Stimulated activated CD4-positive, alpha-beta T cell treated with anti-CD3 and anti-CD28 coated beads, Interleukin-2, amount 100 ng/mL, for 48 hours (primary cell): ENCODE measurements around the gene PITPNM2.

Experiments
- DNase-seq, 2 donors: peaks; one replicate each; pipeline ENCODE4 v3.0.0-alpha.2; 2020

The PITPNM2 gene

GRCh38 chr12:123150744-123151456 is at the start of gene PITPNM2:
Gene PITPNM2 (minus strand): TSS chr12:123151090. CDS start chr12:123034590, 116,500 bp downstream.
- DNase-seq = peak; percentile 42 to 51

DNA sequence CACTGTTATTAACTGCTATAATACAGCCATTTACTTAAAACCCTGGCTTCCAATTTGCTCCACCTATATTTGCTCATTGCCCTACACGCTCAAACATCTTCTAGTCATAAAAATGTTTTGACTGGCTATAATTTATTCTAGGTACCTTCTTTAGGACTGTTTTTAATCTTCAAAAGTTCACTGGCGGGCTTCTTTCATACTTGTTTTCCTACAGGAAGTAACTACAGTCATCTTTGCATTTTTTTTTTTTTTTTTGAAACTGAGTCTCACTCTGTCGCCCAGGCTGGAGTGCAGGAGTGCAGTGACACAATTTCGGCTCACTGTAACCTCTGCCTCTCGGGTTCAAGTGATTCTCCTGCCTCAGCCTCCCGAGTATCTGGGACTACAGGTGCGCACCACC is 49.5 kb upstream of the PITPNM2 start:
- DNase-seq = no peak

GRCh38 chr12:123199936-123200335 is 49.0 kb upstream of the PITPNM2 start:
- no peak for DNase-seq

- DNase-seq = no peak
Observed at GRCh38 chr12:123187637-123188036, 36.7 kb upstream of the PITPNM2 start.

DNA sequence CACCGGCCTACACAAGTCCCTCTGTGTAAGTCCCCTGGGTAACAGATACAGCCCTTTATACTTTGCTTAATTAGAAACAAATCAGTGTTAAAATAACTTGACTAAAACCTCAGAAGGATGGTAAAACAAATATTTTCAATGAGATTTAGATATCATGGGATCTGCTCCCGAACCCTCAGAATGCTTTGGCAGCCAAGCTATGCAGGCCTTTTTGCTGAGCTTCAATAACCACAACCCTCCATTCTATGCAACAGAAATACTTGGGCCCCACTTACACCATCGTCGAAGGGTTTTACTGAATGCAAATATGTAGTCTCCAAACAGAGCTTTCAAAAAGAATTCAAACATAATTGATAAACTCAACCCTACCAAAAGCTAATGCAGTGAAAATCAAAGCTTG is 29.3 kb upstream of the PITPNM2 start:
- no peak for DNase-seq

DNA sequence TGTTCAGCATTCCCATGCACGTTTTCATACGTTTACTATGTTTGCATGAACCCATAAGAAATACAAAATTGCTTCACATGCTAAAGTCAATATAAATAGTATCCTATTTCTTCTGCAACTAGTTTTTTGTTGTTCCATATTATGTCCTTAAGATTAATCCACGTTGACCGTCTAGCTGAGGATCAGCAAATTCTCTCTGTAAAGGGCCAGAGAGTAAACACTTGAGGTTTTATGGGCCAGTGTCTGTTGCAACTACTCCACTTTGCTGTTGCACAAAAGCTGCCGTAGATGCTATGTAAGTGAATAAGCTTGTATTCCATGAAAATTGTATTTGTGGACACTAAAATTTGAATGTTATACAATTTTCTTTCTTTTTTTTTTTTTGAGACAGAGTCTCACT is 21.1 kb upstream of the PITPNM2 start:
- DNase-seq = no peak

GRCh38 chr12:123167329-123167728 is 16.4 kb upstream of the PITPNM2 start:
- no peak for DNase-seq

DNA sequence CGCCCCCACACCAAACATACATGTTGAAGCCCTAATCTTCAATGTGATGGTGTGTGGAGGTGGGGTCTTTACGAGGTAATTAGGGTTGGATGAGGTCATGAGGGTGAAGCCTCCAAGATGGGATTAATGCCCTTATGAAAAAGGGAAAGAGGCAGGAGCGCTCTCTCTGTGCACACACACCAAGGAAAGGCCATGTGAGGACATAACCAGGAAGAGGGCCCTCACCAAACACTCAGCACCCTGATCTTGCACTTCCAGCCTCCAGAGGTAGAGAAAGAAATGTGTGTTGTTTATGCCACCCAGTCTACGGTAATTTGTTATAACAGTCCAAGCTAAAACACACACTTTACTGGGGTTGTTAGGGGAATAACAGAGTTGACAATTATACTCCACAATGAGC is 14.6 kb upstream of the PITPNM2 start:
- DNase-seq = no peak

GRCh38 chr12:123164710-123165261 is 13.9 kb upstream of the PITPNM2 start:
- no peak for DNase-seq

DNA sequence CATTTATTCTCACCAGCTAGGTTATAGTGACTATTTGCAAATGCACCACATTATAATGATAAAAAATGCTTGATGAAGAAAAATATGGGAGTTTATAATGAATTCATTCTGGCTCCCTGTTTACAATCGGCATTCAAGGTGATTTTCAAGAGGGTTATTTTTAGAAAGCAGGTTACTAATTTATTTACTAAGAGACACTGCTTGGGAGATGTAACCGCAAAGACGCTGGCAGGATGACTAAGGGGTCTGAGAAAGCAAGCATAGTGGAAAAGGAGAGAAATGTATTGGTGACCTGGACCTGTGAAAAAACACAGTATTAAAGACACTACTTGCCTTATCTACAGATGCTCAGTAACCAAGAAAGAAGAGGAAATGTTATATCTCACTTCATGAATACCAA is 13.3 kb upstream of the PITPNM2 start:
- DNase-seq = no peak

DNA sequence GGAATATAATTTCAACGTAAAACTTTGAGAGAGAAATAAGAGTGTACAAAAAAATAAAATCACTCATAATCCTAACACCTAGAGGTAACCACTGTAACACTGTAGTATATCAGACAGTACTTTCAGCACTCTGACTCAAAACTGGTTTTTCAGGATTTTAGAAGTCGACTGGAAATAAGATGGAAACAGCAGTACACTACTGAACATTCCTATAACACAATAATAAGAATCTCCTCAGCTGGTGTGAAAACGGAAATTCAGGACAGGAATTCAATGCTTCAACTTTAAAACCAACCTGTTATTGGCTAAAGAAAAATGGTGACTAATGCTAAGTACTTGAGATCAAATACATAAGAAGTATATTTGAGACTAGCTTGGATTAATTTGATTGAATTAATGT is 12.3 kb upstream of the PITPNM2 start:
- no peak for DNase-seq

- DNase-seq = no peak
Observed at GRCh38 chr12:123160801-123161487, 10.1 kb upstream of the PITPNM2 start.

GRCh38 chr12:123153906-123154305 is 3.0 kb upstream of the PITPNM2 start:
- no peak for DNase-seq

DNA sequence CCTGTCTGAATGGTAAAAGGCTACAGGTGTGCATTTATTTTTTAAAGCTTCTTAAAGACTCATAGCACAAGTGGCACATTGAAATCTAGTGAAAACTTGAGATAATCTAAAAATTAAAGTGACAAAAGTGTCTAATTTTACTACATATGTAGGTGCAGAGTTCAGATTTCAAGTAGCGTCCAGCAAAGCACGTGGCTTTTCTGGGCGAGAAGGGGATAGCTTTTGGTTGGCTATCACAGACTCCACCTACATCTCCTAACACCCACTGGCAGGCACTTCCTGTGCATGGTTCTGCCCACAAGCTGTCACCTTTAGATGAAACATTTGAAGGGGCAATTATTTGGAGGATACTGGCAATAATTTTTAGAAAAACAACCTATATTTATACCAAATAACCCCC is 1.9 kb upstream of the PITPNM2 start:
- DNase-seq = no peak

DNA sequence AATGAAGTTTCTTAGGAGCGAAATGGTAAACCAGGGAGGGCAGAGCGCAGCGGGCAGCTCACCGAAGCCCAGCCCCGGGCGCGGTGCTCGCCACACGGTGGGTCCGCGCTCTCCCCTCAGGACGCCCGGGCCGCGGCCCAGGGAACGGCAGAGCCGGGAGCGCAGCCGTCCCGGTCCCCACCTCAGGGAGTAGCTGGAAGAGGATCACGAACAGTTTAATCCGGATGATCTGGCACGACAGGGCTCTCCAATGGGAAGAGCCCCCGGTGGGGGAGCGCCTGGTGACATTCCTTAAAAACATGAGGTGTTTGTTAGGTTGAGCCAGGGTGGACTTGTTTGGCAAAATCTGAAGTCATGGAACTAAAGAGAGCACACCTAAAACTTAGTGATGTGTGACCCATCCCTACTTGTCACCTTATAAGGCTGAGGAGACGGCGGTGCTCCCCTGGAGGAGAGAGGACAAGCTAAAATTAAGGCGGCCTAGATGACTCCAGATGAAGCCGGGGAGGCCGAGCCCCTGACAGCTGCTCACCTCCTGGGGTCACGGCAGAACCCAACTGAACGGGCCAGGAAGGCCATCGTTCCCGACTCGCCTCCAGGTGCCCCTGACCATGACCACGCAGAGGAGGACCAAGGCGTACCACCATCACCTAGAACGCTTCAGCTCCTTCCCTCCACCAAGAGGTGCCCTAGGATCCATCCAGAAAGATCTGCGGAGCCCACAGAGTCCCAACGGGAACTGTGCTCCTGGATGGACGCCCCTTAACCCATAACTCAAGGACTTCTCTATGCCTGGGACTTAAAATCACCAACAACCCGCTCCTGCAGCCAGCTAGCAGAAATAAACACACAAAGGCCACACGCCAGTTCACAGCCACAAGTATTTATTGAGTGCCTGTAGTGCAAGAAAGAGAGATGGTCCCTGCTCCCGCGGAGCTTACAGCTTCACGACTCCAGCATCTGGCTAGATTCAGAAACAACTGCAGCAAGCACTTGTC is 866 bp upstream of the PITPNM2 start:
- no peak for DNase-seq

- DNase-seq = peak in 1 of 2 donors; percentile 16
Observed at GRCh38 chr12:123150275-123150743, 581 bp downstream of the PITPNM2 start.

DNA sequence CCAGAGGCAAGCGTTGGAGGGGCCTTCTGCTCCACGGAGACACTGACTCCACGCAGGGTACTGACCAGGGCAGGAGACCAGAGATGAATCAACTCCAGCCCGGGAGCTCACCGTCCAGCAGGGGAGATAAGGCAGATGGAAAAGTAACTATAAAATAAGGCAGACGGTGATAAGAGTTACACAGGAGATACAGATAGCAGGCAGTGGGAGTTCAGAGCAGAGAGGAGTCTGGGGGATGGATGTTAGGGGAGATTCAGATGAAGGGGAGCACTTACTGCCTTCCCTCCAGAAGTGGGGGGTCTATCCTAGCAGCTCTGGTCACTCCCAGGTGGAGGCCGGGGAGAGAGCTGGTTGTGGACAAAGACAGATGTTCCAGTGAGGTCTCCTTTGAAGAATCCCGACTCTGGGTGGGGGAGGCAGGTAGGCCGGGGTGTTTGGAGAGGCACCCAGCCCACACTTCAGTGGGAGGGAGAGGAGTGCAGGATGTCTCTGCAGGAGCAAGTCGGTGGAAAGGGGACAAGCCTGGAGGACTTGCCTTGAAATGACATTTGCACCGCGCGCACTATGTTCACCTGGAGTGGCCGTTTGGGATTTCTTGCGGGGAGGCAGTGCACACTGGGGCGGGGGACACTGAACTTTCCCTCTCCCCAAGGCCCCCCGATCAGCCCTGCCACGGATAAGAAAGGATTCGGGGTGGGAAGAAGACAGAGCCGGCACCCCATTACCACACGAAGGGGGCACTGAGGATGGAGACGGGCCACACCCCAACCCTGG is 1.2 kb downstream of the PITPNM2 start:
- DNase-seq = peak in 1 of 2 donors; percentile 5

DNA sequence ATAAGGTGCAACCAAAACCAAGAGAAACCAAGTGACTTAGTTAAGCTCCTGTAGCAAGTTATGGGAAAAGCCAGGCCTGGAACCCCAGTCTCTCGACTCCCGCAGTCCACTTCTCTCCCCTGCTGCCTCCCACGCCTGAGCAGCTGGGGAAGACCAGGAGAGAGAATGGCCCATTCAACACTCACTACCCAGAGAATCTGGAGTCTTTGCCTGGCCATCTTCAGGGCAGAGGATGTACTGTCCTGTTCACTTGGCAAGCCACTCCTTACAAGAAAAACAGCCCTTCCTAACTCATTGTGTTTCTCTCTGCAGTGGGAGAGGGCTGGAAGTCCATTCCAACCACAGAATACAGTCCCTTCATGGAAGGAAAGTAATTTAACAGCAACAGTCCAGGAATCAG is 1.8 kb downstream of the PITPNM2 start:
- DNase-seq = no peak

- DNase-seq = no peak
Observed at GRCh38 chr12:123148655-123149054, 2.2 kb downstream of the PITPNM2 start.

DNA sequence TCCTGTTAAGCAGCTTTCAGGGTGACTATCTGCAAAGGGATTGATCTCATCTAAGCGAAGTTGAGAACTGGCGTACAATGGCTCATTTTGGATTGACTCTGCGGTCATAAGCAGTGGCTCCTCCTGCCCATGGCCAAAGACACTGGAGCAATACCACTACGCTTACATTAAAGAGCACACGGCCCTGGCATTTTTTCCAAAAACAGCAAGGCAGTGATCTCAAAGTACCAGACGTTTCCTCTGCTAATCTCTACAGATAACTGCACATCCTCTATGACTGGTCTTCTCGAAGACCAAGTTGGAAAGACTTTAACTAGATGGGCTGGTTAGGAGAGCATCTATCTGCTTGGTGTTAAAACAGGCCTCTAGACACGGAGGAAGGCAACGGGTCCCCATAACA is 2.7 kb downstream of the PITPNM2 start:
- DNase-seq = no peak

DNA sequence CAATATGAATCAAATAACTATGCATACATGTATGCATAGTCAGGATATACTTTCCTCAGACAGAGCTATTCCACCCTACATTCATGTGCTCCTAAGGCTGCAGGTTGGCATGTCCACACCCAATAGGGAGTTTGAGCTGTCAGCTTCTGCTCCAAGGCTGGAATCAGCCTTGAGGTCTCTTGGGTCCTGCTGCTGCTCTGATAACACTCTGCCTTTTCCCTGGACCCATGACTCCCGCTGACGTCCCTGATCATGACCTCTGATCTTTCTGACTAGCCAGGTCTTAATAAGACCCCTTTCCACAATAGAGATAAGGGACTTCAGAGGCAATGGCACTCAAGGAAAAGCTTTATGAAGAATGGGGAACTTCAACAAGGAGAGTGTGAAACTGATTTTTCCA is 5.7 kb downstream of the PITPNM2 start:
- DNase-seq = no peak
